Posterior vena cava (tissue), 2 donors: ENCODE data around the gene MFAP4. TPM values are rescaled to one million over a fixed set of nuclear protein-coding genes. Genes with fewer than 3 reads are reported as not detected.

ENCODE experiments used
- DNase-seq: peaks from one replicate; pipeline ENCODE4 v3.0.0-alpha.2; 2020; ENCODE audit warnings: low spot score
- intact Hi-C, 2 donors: fragments of 100-400 bp; cut with DNase I; formaldehyde crosslinking; loops; one replicate each; pipeline versions ENCODE4 v1.14.1 to v1.14.2; 2022 to 2023
- microRNA-seq, 2 donors: library from miRNA; unstranded; fragments of <30 nt; microRNA quantifications; one replicate each; pipeline ENCODE4 v1.2.0, GENCODE V29; 2020 to 2021; ENCODE audit warnings: borderline microRNAs expressed in 2 of 2
- total RNA-seq, 2 donors: library from RNA; stranded (reverse); fragmentation: NEBNext Ultra II Directional; extraction: Animal tissue kit (Norgen Biotek cat#: 25700); gene quantifications; one replicate each; pipeline ENCODE4 v1.2.1, GENCODE V29; 2021
- donor health status: DM: yes; HTN: yes; CAD: no.
- donor health status: DM: yes; HTN: yes; CAD: no.

MFAP4 gene
- total RNA-seq, 2 donors from 2014 or later = 231 to 371 TPM

- intact Hi-C loops = no loop called here
- peak; percentile 80 for DNase-seq
Observed at GRCh38 chr17:19343671-19344151, 43.3 kb downstream of the MFAP4 start.

- DNase-seq = peak; percentile 57
Observed at GRCh38 chr17:19343256-19343630, 43.7 kb downstream of the MFAP4 start.

DNA sequence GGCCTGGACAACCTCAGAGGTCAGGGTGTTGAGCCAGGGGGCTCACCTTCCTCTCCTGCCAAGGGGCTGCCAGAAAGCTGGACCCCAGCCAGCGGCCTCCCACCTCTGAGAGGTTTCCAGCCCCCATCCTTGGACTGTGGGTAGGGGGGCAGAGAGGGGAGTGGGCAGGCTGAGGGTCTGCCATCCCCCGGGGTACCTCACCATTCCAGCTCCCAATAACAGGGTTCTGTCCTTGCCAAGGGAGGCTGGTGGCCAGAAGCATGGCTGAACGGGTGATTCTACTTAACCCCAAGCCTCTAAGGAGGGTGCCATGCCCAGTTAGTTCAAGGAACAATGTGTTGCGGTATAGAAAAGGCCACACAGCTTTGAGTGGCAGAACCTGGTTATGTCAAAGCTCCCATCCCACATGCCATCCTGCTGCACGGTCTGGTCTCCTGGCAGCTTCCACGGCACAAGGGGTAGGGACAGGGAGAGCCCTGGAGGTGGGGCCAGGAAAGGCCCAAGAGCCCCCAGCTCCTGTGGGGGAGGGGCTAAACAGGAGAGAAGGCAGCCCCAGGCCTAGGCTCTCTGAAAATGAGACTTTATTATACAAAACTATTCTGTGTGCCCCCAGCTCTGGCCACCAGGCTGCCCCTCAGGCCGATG lies 44.3 kb downstream of the MFAP4 start:
- intact Hi-C loops = no loop called here
- peak; percentile 76 for DNase-seq

More at GRCh38 chr17:19343256-19343630, 43.7 kb downstream of the MFAP4 start:
- intact Hi-C loops = no loop called here

GRCh38 chr17:19341641-19342610 lies 45.1 kb downstream of the MFAP4 start:
- intact Hi-C loops = no loop called here
- peak; percentile 62 for DNase-seq

DNA sequence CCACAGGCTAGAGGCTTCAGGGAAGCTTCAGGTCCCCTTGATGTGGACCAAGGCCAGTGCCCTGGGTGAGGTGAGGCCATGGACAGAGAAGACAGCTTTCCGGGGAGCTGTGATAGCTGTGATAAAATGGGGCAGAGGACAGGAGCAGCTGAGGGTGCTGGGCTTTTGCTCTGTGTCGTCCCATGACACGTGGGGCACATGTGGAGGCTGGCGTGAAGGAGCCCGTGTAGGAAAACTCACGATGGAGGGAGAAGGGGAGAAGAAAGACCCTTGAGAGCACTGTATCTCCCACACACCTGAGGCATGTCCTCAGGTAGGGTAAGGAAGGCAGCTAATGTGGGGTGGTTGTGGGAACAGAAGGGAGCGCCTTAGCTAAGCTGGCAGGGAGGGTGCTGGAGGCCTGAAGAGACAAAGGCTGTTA lies 45.8 kb downstream of the MFAP4 start:
- intact Hi-C loops = no loop called here
- peak; percentile 71 for DNase-seq

DNA sequence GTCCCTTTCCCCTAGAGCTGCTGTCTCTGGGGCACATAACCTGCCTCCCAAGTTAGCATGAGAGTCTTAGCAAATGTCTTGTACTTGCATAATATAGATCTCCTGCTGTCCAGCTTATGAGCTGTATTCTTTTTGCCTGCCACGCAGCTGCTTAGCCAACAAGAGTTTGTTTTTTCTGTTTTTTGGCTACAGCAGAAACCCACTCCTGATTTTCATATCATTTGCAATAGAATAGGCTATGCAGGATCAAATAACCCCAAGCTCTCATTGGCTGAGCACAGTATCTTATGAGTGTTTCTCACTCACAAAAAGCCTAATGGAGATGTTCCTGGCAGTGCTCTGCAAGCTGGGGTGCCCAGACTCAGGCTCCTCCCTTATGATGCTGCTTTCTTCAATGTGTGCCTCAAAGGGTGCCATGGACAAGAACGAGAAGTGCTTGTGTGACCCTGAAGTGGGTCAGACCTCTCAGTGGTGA lies 47.6 kb downstream of the MFAP4 start:
- intact Hi-C loops = no loop called here
- no peak for DNase-seq

GRCh38 chr17:19338031-19338990 lies 48.7 kb downstream of the MFAP4 start:
- intact Hi-C loops = no loop called here
- DNase-seq = peak; percentile 87

GRCh38 chr17:19337712-19338023 lies 49.3 kb downstream of the MFAP4 start:
- peak; percentile 46 for DNase-seq
- intact Hi-C loops = no loop called here

DNA sequence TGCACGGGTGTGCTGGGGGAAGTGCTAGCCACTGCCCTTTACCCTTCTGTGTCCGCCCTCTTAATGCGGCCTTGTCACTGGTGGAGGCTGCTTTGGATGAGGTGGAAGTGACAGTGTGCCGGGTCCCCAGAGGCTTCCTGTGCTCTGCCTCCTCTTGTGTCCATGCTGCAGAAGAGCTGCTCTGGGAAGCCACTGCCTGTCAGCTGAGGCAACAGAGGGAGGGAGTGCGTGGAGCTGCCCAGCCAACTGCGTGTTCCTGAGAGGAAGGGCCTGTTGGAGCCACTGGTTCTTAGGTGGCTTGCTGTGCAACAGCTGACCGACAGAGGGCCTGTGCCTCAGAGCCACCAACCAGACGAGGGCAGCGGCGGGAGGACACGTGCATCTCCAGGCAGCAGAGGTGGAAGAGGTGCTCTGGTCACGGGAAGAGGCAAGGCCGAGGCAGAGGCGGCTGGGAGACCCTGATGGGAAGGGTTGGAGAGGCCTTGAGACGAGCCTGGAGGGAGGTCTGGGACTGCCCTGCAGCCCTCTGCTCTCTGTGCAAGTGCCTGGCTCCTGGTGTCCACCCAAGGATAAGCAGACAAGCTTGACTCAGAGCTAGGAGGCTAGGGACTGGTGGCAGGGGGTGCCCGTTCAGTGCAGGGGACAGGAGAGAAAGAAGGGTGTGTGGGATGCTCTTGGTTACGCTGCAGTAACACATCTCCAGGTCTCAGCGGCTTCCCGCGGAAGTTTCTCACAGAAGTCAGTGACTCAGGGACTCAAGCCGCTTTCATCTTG lies 49.9 kb downstream of the MFAP4 start:
- peak; percentile 76 for DNase-seq
- intact Hi-C loops = no loop called here

DNA sequence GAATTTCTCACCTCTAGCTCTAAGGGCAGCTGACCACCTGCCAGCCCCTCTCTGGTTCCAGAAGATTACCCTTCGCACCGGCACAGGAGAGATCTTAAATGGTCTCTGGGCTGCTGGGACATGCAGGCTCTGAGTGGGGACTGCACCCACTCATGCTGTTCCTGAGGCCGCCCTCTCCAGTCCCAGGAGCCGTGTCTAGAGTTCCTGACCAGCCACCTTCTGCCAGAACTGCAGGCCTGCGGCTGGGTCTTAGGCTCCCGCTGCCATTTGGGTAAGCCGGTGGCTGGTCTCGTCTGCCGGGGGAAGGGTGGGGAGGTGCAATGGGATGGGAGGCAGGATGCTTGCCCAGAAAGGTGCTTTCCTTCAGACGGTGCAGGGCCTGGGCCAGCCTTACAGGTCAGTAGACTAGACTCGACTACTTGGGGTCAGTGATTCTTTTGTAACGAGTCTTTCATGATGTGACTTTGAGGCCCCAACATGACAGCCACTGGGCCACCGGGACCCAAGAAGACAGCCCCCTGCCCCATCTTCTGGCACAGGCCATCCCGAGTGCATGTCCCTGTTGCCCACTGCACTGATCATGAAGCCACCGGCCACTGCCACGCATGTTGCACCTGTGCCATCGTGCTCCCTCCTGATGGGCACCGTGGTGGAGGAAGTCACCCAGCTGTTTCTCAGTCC lies 50.9 kb downstream of the MFAP4 start:
- intact Hi-C loops = no loop called here
- DNase-seq = peak; percentile 78

- peak; percentile 68 for DNase-seq
Observed at GRCh38 chr17:19334331-19334730, 52.7 kb downstream of the MFAP4 start.

GRCh38 chr17:19333736-19334290 lies 53.2 kb downstream of the MFAP4 start:
- DNase-seq = peak; percentile 69

More at GRCh38 chr17:19334331-19334730, 52.7 kb downstream of the MFAP4 start:
- intact Hi-C loops = loop anchor here in 1 of 2 donors (5.0 kb wide), 1 partner anchor 77 kb away; no protein-coding TSS in a partner anchor

More at GRCh38 chr17:19333736-19334290, 53.2 kb downstream of the MFAP4 start:
- intact Hi-C loops = loop anchor here in 1 of 2 donors (5.0 kb wide), 1 partner anchor 77 kb away; no protein-coding TSS in a partner anchor

Small RNAs within 50 kb of the gene (microRNA-seq; reads per million reads assigned to microRNA genes)
- 109 to 159 reads per million in 2 donors for gene MIR1180

Other genes starting within 250 kb of the MFAP4 start
- 10 to 100 TPM; 50.7 to 67.6 TPM for gene EPN2, start 149.8 kb downstream of the MFAP4 start, total RNA-seq
- gene B9D1, start 24.5 kb downstream of the MFAP4 start, total RNA-seq = 1 to 10 TPM; 7.7 to 9.8 TPM
- gene MAPK7, start 8.7 kb downstream of the MFAP4 start, total RNA-seq = 10 to 100 TPM; 28.8 to 29.2 TPM
- gene RNF112, start 24.0 kb upstream of the MFAP4 start, total RNA-seq = 10 to 100 TPM in 1 of 2 donors, 1 to 10 TPM in 1; 8.4 to 12.6 TPM
- gene SLC47A1, start 146.7 kb upstream of the MFAP4 start, total RNA-seq = 1 to 10 TPM; 1.2 to 3.4 TPM